GM23338 (cell line): Measurements from ENCODE around the gene TMEM161B.

Source experiments
- EZH2 ChIP-seq: fragments of 200-600 bp; sonication (generic); IDR thresholded peaks from one replicate; pipeline ENCODE4 v1.8.0; 2017; ENCODE audit warnings: antibody characterized with exemption, mild to moderate bottlenecking, low read depth; ENCODE audit not compliant: unreplicated experiment
- EZH2phosphoT487 ChIP-seq: fragments of 200-600 bp; sonication (generic); IDR thresholded peaks from one replicate; pipeline ENCODE4 v1.8.1; 2018; ENCODE audit warnings: antibody characterized with exemption; ENCODE audit not compliant: unreplicated experiment
- POLR2AphosphoS5 ChIP-seq: IDR thresholded peaks from 2 replicates; pipeline ENCODE4 v1.6.1; 2016; ENCODE audit warnings: antibody characterized with exemption, low read depth
- TF ChIP-seq, protein P1 (sequence below), 2 experiments: fragments of 200-600 bp in 1 of 2; sonication (generic) in 1 of 2; conservative IDR thresholded peaks; 2 replicates each; pipeline versions ENCODE4 v1.5.1 to v1.6.1; 2016 to 2017; ENCODE audit warnings: antibody characterized with exemption in 2 of 2, low read depth in 2 of 2, mild to moderate bottlenecking in 2 of 2, moderate library complexity in 1 of 2
- TF ChIP-seq, protein P2 (sequence below): IDR thresholded peaks from 2 replicates; pipeline ENCODE4 v1.6.1; 2016; ENCODE audit warnings: antibody characterized with exemption
- TF ChIP-seq, protein P3 (sequence below): IDR thresholded peaks from one replicate; pipeline ENCODE4 v1.6.1; 2018; ENCODE audit warnings: antibody characterized with exemption; ENCODE audit not compliant: unreplicated experiment

- TF ChIP-seq, protein P1, sequence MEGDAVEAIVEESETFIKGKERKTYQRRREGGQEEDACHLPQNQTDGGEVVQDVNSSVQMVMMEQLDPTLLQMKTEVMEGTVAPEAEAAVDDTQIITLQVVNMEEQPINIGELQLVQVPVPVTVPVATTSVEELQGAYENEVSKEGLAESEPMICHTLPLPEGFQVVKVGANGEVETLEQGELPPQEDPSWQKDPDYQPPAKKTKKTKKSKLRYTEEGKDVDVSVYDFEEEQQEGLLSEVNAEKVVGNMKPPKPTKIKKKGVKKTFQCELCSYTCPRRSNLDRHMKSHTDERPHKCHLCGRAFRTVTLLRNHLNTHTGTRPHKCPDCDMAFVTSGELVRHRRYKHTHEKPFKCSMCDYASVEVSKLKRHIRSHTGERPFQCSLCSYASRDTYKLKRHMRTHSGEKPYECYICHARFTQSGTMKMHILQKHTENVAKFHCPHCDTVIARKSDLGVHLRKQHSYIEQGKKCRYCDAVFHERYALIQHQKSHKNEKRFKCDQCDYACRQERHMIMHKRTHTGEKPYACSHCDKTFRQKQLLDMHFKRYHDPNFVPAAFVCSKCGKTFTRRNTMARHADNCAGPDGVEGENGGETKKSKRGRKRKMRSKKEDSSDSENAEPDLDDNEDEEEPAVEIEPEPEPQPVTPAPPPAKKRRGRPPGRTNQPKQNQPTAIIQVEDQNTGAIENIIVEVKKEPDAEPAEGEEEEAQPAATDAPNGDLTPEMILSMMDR (conservative IDR thresholded peaks at IDR 0.05; ENCODE audit: low read depth in 2 of 2): no peak
- TF ChIP-seq, protein P2, sequence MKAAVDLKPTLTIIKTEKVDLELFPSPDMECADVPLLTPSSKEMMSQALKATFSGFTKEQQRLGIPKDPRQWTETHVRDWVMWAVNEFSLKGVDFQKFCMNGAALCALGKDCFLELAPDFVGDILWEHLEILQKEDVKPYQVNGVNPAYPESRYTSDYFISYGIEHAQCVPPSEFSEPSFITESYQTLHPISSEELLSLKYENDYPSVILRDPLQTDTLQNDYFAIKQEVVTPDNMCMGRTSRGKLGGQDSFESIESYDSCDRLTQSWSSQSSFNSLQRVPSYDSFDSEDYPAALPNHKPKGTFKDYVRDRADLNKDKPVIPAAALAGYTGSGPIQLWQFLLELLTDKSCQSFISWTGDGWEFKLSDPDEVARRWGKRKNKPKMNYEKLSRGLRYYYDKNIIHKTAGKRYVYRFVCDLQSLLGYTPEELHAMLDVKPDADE: no peak
- no peak for TF ChIP-seq EZH2phosphoT487
- no peak for TF ChIP-seq EZH2
- no peak for TF ChIP-seq POLR2AphosphoS5
- TF ChIP-seq, protein P3, sequence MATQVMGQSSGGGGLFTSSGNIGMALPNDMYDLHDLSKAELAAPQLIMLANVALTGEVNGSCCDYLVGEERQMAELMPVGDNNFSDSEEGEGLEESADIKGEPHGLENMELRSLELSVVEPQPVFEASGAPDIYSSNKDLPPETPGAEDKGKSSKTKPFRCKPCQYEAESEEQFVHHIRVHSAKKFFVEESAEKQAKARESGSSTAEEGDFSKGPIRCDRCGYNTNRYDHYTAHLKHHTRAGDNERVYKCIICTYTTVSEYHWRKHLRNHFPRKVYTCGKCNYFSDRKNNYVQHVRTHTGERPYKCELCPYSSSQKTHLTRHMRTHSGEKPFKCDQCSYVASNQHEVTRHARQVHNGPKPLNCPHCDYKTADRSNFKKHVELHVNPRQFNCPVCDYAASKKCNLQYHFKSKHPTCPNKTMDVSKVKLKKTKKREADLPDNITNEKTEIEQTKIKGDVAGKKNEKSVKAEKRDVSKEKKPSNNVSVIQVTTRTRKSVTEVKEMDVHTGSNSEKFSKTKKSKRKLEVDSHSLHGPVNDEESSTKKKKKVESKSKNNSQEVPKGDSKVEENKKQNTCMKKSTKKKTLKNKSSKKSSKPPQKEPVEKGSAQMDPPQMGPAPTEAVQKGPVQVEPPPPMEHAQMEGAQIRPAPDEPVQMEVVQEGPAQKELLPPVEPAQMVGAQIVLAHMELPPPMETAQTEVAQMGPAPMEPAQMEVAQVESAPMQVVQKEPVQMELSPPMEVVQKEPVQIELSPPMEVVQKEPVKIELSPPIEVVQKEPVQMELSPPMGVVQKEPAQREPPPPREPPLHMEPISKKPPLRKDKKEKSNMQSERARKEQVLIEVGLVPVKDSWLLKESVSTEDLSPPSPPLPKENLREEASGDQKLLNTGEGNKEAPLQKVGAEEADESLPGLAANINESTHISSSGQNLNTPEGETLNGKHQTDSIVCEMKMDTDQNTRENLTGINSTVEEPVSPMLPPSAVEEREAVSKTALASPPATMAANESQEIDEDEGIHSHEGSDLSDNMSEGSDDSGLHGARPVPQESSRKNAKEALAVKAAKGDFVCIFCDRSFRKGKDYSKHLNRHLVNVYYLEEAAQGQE: no peak
These were observed 38.0 kb downstream of the TMEM161B start for GRCh38 chr5:88230546-88231066.
